Measurements from ENCODE around the gene PDIA3.

GRCh38 chr15:43808960-43809678, 62.9 kb downstream of the PDIA3 start:
- TF ChIP-seq, protein P1, sequence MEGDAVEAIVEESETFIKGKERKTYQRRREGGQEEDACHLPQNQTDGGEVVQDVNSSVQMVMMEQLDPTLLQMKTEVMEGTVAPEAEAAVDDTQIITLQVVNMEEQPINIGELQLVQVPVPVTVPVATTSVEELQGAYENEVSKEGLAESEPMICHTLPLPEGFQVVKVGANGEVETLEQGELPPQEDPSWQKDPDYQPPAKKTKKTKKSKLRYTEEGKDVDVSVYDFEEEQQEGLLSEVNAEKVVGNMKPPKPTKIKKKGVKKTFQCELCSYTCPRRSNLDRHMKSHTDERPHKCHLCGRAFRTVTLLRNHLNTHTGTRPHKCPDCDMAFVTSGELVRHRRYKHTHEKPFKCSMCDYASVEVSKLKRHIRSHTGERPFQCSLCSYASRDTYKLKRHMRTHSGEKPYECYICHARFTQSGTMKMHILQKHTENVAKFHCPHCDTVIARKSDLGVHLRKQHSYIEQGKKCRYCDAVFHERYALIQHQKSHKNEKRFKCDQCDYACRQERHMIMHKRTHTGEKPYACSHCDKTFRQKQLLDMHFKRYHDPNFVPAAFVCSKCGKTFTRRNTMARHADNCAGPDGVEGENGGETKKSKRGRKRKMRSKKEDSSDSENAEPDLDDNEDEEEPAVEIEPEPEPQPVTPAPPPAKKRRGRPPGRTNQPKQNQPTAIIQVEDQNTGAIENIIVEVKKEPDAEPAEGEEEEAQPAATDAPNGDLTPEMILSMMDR (IDR thresholded peaks at IDR 0.05), result no peak
- TF ChIP-seq POLR2A (IDR thresholded peaks at IDR 0.05) (no peak), EP300 (IDR thresholded peaks at IDR 0.05) (no peak)
